K562 (cell line): Measurements from ENCODE around the gene PTPRG.

ENCODE experiments used
- ZFX ChIP-seq: sonication (generic); formaldehyde crosslinking; IDR thresholded peaks from 2 replicates; pipeline ENCODE4 v1.8.0; 2022; ENCODE audit warnings: mild to moderate bottlenecking, missing genetic modification reagents, moderate library complexity
- TF ChIP-seq, protein P1 (sequence below), 2 experiments: fragments of 450-650 bp; formaldehyde crosslinking in 1 of 2; IDR thresholded peaks; 2 replicates each; pipeline versions ENCODE4 v1.4.0 to v1.6.1; 2014 to 2020; ENCODE audit warnings: mild to moderate bottlenecking in 2 of 2, borderline replicate concordance in 1 of 2, low read depth in 1 of 2
- TF ChIP-seq, protein P2 (sequence below): sonication (generic); formaldehyde crosslinking; IDR thresholded peaks from 2 replicates; pipeline ENCODE4 v1.8.0; 2023; ENCODE audit warnings: mild to moderate bottlenecking, missing genetic modification reagents

DNA sequence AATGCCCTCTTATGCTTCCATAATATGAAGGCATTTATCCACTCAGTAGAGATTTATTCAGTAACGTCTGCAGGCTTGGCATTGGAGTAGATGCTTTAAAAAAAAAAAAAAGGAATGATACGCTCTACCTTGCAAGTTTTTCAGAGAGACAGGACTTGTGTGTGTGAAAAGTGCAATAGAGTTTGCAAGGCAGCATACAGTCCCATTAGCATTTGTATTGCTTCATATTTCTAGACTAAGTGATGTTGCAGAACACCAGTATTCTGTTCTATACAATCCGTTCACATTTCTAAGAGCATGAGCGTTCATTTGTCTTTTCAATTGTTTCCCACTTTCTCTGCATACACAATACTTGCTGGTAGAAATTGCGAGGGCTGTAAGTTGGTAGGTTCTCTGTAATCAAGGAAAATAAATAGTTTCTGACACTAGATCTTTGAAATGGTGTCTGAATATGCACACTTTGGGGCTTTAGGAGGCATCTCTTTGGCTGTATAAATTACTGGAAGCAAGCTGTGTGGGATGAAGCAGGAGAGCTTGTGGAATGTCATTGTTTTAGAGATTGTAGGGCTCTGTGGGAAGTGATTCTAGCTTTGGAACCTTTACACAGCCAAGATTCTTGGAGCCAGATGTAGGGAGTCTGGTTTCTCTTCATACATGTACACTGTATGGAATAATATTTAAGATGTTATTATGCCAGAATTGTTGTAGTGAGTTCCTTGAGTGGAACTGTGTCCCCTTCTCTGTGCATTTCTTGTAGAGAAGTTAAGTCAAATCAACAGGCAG, 549.3 kb downstream of the PTPRG start:
- no peak for TF ChIP-seq ZFX (CRISPR knock-in tag)
- TF ChIP-seq, protein P1, sequence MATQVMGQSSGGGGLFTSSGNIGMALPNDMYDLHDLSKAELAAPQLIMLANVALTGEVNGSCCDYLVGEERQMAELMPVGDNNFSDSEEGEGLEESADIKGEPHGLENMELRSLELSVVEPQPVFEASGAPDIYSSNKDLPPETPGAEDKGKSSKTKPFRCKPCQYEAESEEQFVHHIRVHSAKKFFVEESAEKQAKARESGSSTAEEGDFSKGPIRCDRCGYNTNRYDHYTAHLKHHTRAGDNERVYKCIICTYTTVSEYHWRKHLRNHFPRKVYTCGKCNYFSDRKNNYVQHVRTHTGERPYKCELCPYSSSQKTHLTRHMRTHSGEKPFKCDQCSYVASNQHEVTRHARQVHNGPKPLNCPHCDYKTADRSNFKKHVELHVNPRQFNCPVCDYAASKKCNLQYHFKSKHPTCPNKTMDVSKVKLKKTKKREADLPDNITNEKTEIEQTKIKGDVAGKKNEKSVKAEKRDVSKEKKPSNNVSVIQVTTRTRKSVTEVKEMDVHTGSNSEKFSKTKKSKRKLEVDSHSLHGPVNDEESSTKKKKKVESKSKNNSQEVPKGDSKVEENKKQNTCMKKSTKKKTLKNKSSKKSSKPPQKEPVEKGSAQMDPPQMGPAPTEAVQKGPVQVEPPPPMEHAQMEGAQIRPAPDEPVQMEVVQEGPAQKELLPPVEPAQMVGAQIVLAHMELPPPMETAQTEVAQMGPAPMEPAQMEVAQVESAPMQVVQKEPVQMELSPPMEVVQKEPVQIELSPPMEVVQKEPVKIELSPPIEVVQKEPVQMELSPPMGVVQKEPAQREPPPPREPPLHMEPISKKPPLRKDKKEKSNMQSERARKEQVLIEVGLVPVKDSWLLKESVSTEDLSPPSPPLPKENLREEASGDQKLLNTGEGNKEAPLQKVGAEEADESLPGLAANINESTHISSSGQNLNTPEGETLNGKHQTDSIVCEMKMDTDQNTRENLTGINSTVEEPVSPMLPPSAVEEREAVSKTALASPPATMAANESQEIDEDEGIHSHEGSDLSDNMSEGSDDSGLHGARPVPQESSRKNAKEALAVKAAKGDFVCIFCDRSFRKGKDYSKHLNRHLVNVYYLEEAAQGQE (IDR thresholded peaks at IDR 0.05; ENCODE audit: borderline replicate concordance) = no peak
- TF ChIP-seq, protein P1 (CRISPR knock-in tag; IDR thresholded peaks at IDR 0.05; ENCODE audit: low read depth) = no peak
- TF ChIP-seq, protein P2, sequence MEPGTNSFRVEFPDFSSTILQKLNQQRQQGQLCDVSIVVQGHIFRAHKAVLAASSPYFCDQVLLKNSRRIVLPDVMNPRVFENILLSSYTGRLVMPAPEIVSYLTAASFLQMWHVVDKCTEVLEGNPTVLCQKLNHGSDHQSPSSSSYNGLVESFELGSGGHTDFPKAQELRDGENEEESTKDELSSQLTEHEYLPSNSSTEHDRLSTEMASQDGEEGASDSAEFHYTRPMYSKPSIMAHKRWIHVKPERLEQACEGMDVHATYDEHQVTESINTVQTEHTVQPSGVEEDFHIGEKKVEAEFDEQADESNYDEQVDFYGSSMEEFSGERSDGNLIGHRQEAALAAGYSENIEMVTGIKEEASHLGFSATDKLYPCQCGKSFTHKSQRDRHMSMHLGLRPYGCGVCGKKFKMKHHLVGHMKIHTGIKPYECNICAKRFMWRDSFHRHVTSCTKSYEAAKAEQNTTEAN (CRISPR knock-in tag) = no peak
